CD4-positive, alpha-beta T cell treated with Interleukin-17A for 1 hour (primary cell): ENCODE data around the gene ABHD2.

Experiments used
- DNase-seq: peaks from one replicate; pipeline ENCODE4 v3.0.0-alpha.2; 2020

Gene ABHD2

DNA sequence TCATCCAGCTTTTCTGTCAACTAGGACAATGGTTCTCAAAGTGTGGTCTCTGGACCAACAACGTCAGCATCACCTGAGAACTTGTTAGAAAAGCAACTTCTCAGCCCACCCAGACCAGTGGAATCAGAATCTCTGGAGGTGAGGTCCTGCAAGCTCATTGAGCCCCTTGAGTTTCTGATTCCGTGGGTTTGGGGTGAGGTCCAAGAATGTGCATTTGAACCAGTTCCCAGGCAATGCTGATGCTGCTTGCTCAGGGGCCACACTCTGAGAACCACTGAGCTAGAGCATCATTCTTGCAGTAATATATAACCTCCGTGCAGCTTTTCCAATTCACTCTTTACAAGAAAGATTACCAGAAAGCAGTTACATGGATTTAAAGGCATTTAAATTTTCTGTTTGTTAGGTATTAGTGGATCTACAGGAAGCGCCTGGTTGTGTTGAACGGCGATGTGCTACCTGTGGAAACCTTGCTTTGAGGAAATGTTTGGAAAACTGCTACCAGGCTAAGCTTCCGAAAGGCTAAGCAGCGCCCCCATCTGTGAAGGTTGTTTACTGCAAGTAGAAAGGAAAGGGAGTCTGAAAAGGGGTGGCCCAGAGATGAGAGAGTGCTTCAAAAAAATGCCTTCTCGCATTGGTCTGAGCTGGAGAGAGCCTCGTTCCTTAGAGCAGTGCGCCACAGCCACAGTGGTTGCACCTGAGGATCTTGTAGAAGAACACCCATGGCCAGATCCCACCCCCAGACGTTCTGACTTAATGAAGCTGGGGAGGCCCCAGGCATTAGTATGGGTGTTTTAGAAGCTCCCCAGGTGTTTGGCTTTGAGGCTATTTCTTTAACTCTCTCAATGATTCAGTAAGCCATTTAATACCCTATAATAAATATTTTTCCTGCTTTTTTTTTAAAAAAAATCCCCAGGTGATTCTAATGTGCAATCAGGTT lies 83.1 kb downstream of the ABHD2 start:
- DNase-seq = peak; percentile 38

DNA sequence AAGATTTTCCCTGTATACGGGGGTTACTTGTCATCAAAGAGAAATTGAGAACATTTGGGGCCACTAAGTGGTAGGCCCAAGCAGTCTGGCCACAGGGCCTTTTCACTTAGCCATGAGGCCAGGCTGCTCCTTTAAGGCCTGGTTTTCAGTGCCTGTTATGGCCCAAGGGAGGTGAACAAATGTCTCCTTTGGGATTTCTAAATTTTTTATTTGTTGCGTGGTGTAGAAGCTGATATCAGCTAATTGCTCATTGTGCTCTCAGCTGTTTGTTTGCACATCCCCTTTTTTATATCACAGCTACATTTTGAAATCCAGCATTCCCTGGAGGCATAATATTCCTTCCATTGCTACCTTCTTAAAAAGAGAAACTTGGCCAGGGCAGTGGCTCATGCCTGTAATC lies 84.7 kb downstream of the ABHD2 start:
- DNase-seq = no peak

DNA sequence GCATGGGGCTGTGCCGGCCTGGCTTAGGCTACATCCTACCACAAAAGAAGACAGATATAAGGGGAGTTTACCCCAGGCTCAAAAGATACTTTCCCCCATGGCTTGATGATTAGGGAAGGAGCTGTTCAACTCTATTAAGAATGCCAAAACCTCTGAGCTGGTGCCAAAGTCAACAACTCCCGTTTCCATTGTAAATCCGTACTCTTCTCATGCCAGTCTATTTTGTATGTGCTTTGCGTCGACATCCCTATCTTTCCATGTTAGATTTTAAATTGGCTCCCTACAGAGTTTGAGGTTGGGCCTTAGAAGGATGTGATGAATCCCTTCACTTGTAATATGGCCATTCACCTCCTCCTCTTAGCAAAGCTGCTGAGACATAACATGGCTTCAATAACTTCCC lies 86.2 kb downstream of the ABHD2 start:
- no peak for DNase-seq

DNA sequence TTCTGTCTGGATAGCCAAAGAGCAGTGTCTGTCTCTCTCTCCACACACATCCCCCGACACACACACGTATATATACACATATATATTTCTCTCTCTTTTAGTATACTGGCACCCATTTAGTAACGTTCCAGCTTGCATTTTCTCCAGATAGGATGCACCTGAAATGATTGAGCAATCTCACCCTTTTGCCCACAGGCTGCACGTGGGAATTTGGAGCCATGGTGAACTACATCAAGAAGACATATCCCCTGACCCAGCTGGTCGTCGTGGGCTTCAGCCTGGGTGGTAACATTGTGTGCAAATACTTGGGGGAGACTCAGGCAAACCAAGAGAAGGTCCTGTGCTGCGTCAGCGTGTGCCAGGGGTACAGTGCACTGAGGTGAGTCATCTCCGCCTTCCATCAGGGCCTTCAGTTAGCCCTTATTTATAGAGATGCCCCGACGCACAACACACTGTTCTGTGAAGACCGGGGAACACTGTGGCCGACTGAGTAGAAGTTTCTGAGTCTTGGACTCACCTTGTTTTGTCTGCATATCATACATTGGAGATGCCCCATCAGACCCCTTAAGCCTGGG lies 87.4 kb downstream of the ABHD2 start:
- no peak for DNase-seq

DNA sequence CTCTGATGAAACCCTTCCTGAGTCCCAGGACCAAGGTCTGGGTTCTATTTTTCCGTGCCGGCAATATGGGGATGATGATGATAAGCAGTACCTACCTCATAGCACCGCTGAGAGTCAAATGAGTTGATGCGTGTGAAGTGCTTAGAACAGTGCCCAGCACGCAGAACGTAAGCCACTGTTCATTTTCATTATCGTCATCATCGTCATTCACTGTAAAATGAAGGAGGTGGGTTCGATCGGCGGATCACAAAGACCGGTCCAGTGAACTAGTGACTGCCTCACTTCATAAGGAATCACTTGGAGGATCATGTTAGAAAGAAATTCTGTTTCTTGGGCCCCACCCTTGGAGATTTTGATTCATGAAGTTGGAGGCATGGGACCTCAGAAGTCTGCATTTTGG lies 88.9 kb downstream of the ABHD2 start:
- no peak for DNase-seq

DNA sequence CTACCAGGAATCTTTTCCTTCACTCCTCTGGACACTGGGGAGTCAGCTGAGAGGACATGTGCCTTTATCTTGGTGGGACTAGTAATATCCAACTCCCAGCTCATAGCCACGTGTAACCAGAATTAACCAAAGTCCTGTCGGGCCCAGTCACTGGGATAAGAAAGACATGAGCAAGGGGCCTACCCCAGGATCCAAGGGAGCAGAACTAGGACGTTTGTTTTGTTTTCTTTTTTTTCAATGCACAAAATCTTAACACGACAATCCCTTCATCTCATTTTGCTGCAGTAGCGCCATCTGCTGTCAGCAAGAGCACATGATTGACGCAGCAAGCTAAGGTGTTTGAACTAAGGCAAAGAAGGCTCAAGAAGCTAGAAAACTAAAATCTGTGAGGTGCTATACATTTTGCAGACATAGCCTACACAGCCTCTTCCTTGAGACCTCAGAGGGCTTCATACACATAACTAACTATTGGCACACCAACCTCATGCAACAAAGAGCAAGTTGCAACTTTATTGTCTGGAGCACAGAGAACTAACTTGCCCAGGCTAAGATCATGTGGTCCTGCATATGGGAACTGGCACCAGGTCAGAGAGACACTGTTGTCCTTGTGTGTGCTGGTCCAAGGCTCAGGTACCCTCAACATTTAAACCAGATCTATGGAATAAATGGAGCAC lies 89.5 kb downstream of the ABHD2 start:
- peak; percentile 71 for DNase-seq

DNA sequence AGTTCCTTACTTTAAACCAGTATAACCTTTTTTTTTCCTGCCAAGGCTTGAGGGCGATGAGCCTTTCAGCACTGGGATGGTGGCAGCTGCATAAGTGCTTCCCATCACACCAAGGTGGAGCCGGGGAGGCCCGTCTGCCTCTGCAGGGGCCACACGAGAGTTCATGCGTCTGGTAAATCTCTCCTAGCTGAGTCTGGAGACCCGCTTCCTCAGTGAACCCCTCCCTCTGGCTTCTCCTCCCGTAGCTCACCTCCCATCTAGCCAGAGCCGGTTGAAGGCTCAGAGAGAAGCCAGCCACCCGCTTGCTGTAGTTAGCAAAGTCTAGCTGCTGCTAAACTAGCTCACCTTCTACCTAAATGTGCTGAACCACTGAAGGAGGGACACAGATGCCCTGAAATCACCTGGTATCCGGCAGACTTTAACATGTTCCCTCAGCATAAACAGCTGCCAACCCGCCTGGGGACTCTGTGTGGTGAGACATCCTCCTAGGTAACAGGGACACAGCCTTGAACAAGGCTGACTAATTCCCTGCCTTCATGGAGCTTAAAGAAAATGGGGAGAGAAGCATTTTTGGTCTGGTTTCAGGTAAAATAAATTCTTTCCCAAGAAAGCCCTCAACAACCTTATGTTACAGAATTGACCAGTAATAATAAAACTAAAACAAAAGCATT lies 90.2 kb downstream of the ABHD2 start:
- DNase-seq = no peak

DNA sequence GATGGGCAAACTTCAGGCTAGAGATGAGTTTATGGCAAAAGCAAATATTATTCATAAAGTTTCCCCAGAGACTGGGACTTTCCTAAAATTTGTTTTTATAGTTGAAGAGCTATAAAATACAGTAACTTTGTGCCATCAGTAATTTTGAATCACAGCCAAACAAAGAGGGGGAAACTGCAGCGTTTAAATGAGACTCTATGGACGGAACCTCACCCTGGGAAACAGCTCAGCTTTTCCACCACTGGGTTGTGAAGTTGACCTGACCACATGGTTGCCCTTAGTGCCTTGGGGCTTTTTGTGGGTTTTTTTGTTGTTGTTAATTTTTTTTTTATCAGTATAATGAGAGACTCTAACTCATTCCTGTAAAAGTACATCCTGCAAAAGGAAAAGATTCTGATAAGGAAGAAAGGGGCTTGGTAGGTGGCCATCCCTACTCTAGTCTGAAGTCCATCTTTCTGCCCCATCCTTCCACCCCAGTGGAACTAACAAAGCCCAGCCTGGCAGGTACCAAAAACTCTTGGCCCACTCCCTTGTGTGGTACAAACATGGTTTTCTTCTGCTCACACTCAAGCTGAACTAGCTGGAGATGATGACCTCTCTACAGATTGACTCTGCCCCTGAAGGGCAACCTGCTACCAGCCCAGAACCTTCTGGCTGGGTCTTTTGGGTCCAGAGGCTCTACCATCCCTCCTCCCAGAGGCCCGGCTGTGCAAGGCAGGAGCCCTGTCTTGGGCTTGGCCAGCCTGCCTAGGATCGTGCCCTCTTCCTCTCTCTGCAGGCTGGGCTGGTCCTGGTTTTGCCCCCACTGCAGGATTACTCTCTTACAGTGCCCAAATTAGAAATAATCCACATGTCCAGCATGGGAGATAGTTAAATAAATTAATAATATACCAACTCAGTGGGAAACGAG lies 92.0 kb downstream of the ABHD2 start:
- no peak for DNase-seq

DNA sequence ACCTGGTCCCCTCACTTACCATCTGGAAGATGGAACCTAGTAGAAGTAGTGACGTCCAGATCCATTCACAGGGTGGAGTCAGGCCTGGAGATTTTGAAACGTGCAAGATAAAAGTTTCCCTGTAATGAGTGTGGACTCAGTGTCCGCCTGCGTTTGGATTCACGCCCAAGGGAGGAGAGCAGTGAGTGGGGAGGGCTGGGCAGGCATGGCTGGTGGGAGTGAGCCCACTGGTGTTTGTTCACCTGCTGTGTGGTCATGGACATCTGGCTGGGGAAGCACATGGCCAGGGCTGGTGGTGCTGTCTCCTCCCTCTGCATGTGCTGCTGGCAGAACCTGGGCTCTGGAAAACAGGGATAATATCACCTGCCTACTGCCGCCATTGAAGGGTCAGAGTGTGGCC lies 96.1 kb downstream of the ABHD2 start:
- no peak for DNase-seq

DNA sequence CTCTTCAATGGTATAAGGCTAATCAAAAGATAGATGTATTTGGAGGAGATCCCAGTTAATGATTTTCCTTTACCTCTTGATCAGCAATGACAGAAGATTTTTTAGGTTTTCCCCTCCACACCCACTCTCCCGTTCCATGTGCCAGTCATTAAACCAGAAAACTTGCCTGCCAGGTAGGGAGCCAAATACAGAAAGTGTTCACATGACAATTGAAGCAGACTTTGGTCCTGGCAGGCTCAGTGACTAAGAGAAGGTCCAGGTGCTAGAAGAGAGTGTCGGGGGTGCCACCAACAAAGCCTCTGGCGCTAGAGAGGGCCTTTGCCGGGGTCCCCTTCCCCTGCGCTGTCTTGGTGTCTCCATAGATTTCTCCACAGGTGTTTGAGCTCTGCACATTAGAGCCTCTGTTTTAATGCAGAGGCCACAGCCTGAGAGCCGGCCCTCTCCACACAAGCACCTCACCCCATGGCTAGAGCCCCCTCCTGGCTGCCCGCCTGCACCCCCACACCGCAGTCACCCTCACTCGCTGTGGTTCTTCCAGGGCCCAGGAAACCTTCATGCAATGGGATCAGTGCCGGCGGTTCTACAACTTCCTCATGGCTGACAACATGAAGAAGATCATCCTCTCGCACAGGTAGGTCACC lies 96.8 kb downstream of the ABHD2 start:
- DNase-seq = no peak

DNA sequence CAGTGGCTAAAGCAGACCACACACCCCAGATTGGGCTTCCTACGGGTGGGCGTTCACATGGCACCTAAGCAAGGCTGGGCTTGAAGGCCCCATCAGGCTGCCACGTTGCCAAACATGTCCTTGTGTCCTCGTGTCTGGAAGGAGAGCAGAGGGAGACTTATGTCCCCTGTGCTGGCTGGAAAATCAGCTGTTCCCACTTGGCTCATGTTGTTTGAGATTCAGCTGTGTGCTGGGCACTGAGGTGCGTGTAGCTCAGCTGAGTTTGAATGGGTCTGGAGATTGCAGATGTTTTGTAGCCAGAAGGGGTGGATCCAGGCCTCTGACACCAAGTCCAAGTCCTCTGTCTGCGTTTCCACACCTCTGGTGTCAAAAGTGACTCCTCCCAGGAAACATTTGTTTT lies 98.5 kb downstream of the ABHD2 start:
- DNase-seq = no peak

DNA sequence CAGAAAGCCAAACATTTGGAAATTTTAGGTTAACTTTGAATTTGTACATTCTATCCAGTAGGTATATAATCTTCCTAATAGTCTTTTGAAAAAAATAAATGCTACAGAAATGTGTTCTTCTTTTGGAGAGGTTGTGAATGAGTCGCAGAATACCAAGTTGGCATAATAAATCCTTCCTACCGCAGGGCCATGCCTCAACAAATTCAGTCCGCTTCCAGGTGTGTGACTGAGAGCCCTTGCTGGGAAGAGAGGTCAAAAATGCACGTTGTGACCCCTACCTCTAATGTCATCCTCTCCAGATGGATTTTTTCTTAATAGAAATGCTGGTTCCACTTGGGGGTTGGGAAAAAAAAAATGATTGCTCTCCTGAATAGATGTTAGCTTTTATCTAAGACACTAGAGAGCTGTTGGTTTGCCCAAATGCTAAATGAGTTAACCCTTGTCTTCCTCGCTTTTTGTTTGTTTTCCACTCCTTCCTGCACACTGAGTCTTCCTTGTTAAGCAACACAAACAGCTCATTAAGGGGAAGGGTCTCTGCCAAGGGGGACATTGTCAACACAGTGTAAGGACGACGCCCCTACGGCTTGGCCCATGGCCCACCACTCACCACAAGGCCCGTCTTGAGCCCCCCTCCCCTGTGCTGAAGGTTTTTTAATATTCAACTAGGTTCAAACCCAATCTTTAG lies 99.2 kb downstream of the ABHD2 start:
- DNase-seq = no peak

DNA sequence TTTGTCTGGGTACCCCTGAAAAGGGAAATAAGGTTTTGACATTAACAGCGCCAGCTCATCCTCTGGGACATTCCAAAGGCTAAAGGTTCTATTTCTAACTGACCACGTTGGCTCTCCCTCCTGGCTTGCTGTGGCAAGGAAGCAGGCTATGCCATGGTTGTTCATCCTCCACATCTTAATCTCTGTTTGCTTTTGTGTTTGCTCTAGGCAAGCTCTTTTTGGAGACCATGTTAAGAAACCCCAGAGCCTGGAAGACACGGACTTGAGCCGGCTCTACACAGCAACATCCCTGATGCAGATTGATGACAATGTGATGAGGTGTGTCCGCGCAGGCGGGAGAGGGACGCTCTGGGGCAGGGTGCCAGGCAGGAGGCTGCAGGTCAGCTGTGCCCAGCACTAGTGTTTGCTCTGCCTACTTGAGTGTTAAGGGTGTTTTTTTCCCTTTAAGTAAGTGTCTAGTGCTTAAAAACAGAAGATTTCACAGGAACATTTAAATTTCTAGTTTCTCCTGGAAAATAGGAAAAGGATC lies 99.8 kb downstream of the ABHD2 start:
- no peak for DNase-seq

DNA sequence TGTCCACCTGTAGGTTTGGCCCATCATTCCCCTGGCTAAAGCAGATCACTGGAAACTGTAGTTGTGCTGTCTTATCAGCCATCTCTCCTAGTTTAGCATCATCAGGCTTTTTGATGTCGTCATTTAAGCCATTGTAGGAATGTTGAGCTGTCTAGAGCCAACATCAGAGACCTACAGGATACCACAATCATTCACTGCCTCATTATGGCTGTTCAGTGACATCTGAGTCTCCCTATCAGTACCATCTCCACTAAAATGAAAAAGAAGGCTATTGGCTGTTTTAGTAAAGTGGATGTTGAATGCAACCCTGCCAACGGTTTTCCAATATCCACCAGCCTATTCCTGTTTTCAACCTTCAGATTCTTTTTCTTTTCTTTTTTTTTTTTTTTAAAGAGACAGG lies 103.9 kb downstream of the ABHD2 start:
- no peak for DNase-seq

DNA sequence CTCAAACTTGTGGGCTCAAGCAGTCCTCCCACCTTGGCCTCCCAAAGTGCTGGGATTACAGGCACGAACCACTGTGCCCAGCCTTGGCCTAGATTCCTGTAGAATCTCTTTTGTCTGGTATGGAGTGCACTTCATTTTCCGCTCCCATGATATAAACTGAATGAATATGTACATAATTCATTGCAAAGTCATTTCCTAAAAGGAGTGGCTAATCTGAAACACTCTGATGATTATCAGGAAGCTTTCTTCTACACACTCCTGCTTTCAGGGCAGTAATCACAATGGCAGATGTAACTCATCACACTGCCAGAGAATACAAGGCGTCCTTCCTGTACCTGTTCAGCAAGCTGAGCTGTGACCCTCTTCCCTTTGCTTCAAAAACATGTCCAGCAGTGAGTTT lies 104.5 kb downstream of the ABHD2 start:
- DNase-seq = no peak

DNA sequence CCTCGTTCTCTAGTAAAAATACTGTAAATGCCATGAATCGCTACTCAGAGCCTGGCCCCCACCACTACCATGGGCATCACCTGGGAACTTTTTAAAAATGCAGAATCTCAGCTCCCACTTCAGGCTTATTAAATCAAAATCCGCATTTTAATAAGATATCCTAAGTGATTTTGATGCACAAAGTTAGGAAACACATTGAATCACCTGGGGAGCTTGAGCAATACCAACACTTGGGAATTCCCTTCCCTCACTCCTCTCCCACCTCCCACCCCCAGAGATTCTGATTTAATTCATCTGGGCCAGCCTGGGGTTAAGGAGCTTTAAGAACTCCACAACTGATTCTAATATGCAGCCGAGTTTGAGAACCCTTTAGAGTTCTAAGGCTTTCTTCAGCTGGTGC lies 106.4 kb downstream of the ABHD2 start:
- no peak for DNase-seq

DNA sequence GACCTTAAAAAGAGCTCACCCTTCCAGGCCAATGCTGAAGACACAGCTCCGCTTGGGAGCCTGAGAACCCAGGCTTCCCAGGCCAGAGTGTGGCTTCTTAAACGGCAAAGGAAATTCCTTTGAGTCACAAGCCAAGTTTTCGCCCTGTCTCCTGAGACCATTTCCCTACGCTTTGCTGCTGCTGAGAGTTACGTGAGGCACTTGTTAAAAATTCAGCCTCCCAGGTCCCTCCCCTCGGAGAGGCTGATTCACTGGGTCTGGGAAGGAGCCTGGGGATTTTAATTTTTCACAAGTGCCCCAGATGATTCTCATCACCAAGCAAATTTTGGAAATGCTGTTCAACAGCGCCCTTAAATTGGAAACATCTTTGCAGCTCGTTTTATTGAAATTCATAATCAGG lies 107.6 kb downstream of the ABHD2 start:
- DNase-seq = no peak

DNA sequence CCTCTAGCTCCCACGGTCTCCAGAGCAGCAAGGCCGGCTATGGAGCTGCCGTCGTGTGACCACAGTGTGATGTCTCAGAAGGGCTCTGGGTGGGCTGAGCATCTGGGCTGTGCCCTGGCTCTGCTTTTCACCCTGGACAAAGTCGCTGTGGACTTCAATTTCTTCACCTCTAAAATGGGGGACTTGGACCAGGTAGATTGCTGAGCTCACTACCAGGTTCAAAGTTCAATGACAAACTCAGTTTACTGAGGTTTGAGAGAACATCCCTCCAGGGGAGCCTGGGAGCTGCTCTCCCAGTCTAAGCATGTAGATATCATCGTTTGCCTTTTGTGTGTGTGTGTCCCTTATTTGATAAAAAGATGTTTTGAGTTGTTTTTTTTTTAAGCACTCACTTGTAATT lies 108.0 kb downstream of the ABHD2 start:
- no peak for DNase-seq

DNA sequence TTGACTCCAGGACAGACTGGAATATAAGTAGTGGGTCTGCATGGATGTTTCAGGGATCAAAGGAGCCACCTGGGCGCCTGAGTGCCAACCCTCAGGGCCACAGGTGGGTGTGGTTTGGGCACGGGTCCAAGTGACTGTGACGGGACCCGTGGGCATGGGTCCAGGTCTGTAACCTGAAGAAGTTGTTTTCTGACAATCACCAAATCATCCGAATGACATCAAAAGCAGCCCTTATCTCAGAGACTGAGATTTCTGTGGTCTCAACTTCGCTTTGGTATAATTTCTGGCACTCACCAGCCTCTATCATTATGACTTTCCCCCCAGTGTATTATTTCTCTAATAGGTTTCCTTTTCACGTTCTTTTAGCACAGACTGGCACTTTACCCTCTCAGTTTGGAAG lies 108.7 kb downstream of the ABHD2 start:
- DNase-seq = no peak

DNA sequence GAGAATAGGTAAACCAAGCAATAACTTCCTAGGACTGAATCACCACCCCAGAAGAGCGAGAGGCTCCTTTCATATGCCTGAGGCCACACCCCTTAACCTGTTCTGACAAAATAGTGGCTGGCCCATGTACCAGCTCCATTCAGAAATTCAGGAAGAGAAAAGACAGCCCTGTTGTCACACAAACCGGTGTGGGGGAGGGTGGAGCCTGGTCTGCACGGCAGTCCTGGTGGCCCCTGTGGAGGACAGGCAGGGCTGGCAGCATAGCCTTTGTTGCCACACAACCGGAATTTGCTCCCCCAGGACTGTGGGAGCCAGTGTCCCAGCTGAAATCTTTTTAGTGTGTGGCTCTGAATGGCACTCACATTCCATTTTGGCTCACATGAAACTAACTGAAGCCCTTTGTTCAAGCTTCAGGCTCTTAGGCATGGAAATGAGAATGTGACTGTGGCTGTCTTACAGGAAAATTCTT lies 109.3 kb downstream of the ABHD2 start:
- DNase-seq = no peak

DNA sequence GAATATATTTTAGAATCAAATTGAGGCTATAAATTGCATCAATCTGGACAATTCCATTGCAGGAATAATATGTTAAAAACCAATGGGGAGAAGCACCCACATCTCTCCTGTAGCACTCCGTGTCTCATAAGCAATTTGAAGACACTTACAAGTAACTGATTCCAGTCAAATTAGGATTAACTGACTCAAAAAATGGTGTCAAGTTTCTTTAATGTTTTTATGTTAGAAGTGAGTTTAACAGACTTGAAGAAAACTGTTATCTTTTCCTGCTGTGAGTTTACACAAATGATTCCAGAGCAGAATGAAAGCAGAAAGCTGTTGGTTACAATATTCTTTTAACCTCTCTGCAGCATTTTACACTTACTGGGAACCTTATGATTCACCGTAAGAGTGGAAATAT lies 109.9 kb downstream of the ABHD2 start:
- DNase-seq = no peak
